Esophagus squamous epithelium (tissue), 4 donors: ENCODE data around the gene OR4N5.
"Not testable (repeated sequence)": the region's sequence is repeated elsewhere in the genome, so short reads cannot be mapped to it uniquely, and the experiment has no call there.

ENCODE experiments used
- CTCF ChIP-seq, 6 experiments: fragments of 450-650 bp in 4 of 6; fragments of 200-600 bp in 2 of 6; sonication (generic) in 2 of 6; IDR thresholded peaks; one replicate each; pipeline ENCODE4 v1.5.1; 2016 to 2019; ENCODE audit warnings: antibody characterized with exemption in 6 of 6, mild to moderate bottlenecking in 4 of 6, moderate library complexity in 4 of 6
- POLR2A ChIP-seq, 4 donors: fragments of 450-650 bp; IDR thresholded peaks; one replicate each; pipeline ENCODE4 v1.6.1; 2017; ENCODE audit warnings: antibody characterized with exemption in 4 of 4, mild to moderate bottlenecking in 4 of 4, moderate library complexity in 3 of 4

DNA sequence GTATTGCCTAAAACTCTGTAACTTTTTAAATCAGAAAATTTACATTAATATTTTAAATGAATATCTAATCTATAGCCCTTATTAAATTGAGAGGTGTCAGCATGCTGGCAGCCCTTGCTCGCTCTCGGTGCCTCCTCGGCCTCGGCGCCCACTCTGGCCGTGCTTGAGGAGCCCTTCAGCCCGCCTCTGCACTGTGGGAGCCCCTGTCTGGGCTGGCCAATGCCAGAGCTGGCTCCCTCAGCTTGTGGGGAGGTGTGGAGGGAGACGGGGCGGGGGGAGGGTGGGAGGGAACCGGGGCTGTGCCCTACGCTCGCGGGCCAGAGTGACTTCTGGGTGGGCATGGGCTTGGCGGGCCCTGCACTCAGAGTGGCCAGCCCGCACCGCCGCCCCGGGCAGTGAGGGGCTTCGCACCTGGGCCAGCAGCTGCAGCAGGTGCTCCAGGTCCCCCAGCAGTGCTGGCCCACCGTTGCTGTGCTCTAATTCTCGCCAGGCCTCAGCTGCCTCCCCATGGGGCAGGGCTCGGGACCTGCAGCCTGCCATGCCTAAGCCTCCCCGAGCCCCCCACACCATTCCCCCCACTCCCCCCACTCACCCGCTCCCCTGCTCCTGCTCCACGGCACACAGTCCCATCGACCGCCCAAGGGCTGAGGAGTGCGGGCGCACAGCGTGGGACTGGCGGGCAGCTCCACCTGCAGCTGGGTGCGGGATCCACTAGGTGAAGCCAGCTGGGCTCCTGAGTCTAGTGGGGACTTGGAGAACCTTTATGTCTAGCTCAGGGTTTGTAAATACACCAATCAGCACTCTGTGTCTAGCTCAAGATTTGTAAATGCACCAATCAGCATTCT lies 39.5 kb upstream of the OR4N5 start:
- not testable (repeated sequence) for TF ChIP-seq CTCF, POLR2A (IDR thresholded peaks at IDR 0.05)
